ENCODE results near the gene TCP10L. TPM values are rescaled to one million over a fixed set of nuclear protein-coding genes. Genes with fewer than 3 reads are reported as not detected.

The TCP10L gene
- total and polyA plus RNA-seq, 2 of the 8 experiments (the other 6 are each of a cell fraction or from before 2014, with no cell fraction given), result 0.45 to 0.99 TPM

DNA sequence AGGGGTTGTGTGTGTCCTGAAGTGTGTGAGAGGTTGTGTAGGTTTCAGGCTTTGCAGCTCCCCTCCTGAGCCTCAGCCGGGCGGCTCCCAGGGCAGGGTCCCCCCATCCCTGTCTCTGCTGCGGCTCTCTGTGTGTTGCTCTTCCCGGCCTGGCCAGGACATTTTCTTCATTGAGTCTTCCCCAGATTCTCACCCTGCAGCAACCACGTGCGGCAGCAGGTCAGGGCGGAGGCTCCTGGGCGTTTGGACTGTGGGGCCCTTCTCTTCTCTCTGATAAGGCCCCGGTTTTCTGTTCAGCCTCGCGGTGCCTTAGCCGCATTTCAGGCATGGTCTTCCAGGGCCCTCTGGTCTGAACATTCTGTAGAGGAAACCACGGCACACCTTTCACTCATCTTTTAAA lies 1.8 kb upstream of the TCP10L start (continued):
- TF ChIP-seq CBX5 (IDR thresholded peaks at IDR 0.05; ENCODE audit: low read depth, low read length) (no peak), CBX8 (IDR thresholded peaks at IDR 0.05; ENCODE audit: borderline replicate concordance, low read depth, low read length) (no peak), RAD21 (IDR thresholded peaks at IDR 0.05 in 1 of 2, conservative IDR thresholded peaks at IDR 0.05 in 1 of 2; ENCODE audit: low read depth in 2 of 2, low read length in 2 of 2) (no peak)

Data from H1 (cell line).